Cerebellar nuclear complex (tissue), 1 donor: ENCODE results near the gene RPL36AL.
"Not testable (repeated sequence)": the region's sequence is repeated elsewhere in the genome, so short reads cannot be mapped to it uniquely, and the experiment has no call there.

Experiments
- DNase-seq, 2 experiments: peaks; one replicate each; lab custom pipeline; 2025; lab: John Stamatoyannopoulos, UW

RPL36AL gene

GRCh38 chr14:49620182-49621113 is at the start of gene RPL36AL, which contains the start of gene MGAT2:
RPL36AL (minus strand) TSS chr14:49620626; CDS start chr14:49619104, 1,522 bp downstream.
MGAT2 (plus strand) TSS chr14:49620799; CDS start chr14:49621269, 470 bp downstream.
- peak; percentile 83 to 86 for DNase-seq

GRCh38 chr14:49659526-49660455 is 39.4 kb upstream of the RPL36AL start:
- DNase-seq, result no peak

- not testable (repeated sequence) for DNase-seq
Observed at GRCh38 chr14:49657500-49657899, 37.1 kb upstream of the RPL36AL start.

GRCh38 chr14:49654511-49654910 is 34.1 kb upstream of the RPL36AL start:
- DNase-seq, result no peak

- DNase-seq, result no peak
Observed at GRCh38 chr14:49653508-49653907, 33.1 kb upstream of the RPL36AL start.

- DNase-seq, result no peak
Observed at GRCh38 chr14:49642163-49642562, 21.7 kb upstream of the RPL36AL start.

- DNase-seq, result no peak
Observed at GRCh38 chr14:49641697-49642129, 21.3 kb upstream of the RPL36AL start.

GRCh38 chr14:49640540-49641417 is 20.4 kb upstream of the RPL36AL start:
- DNase-seq, result no peak

GRCh38 chr14:49637534-49638078 is 17.2 kb upstream of the RPL36AL start:
- no peak for DNase-seq

GRCh38 chr14:49636866-49637265 is 16.4 kb upstream of the RPL36AL start:
- no peak for DNase-seq

- DNase-seq, result no peak
Observed at GRCh38 chr14:49634547-49635334, 14.3 kb upstream of the RPL36AL start, which contains the start of gene DNAAF2. DNAAF2 (minus strand) TSS chr14:49635244; CDS start chr14:49635149, 95 bp downstream.

- peak; percentile 40 to 44 for DNase-seq
Observed at GRCh38 chr14:49633640-49634546, 13.5 kb upstream of the RPL36AL start.

GRCh38 chr14:49623941-49624839 is 3.8 kb upstream of the RPL36AL start:
- no peak for DNase-seq

GRCh38 chr14:49623387-49623786 is 3.0 kb upstream of the RPL36AL start:
- DNase-seq, result no peak

GRCh38 chr14:49622022-49622607 is 1.7 kb upstream of the RPL36AL start:
- DNase-seq, result no peak

GRCh38 chr14:49621114-49621881 is 872 bp upstream of the RPL36AL start:
- no peak for DNase-seq

GRCh38 chr14:49619730-49620129 is 696 bp downstream of the RPL36AL start:
- DNase-seq, result no peak
